ENCODE results near the gene INPP4B. TPM values are rescaled to one million over a fixed set of nuclear protein-coding genes. Genes with fewer than 3 reads are reported as not detected.

Gene INPP4B
- total RNA-seq, 1 experiment from 2014 or later, result 14.3 TPM

GRCh38 chr4:142203505-142203904 is 642.6 kb downstream of the INPP4B start:
- no peak overlapping the region for H3K4me2 ChIP-seq (ENCODE audit: low read length)
- H4K20me1 ChIP-seq (ENCODE audit: insufficient read depth), result no peaks in the 10 kb centered on the region
- H3K9me2 ChIP-seq (ENCODE audit: insufficient read depth), result no peaks in the 10 kb centered on the region
- RAD21 ChIA-PET (ENCODE audit: low non-redundant PET in 1 of 2, low total read pairs in 2 of 2, uncharacterized antibody in 2 of 2, unreplicated experiment in 2 of 2), result no interaction called here
- H3K4me1 ChIP-seq (ENCODE audit: control insufficient read depth in 1 of 2, insufficient read depth in 2 of 2, low read length in 2 of 2), result no peaks in the 10 kb centered on the region
- H3K4me3 ChIP-seq (replicated peaks in 1 of 2; ENCODE audit: low read depth in 1 of 2, low read length in 2 of 2), result no peak overlapping the region
- H2AFZ ChIP-seq (ENCODE audit: low read depth, low read length, poor library complexity, severe bottlenecking), result no peak overlapping the region
- no peaks in the 10 kb centered on the region for H3K79me2 ChIP-seq (ENCODE audit: insufficient read depth, low read length)
- no peak for DNase-seq (ENCODE audit: low read depth, low spot score)
- no peaks in the 10 kb centered on the region for H3K27me3 ChIP-seq (ENCODE audit: insufficient read depth, low read length)
- POLR2A ChIA-PET, result no interaction called here
- H3K36me3 ChIP-seq (ENCODE audit: control insufficient read depth in 1 of 2, insufficient read depth in 2 of 2, low read length in 2 of 2), result no peaks in the 10 kb centered on the region
- intact Hi-C loops (cut with micrococcal nuclease), result no loop called here
- TF ChIP-seq EZH2phosphoT487 (IDR thresholded peaks at IDR 0.05; ENCODE audit: borderline replicate concordance) (no peak), ATF3 (IDR thresholded peaks at IDR 0.05) (no peak)
- H3K27ac ChIP-seq (ENCODE audit: low read depth, low read length), result no peak overlapping the region
- no peak overlapping the region for H3K9ac ChIP-seq (ENCODE audit: low read length)
- no peaks in the 10 kb centered on the region for H3K9me3 ChIP-seq (ENCODE audit: control insufficient read depth in 1 of 2, insufficient read depth in 1 of 2, low read depth in 1 of 2, low read length in 2 of 2)
- CTCF ChIA-PET, result no interaction called here
- BruUV-seq (replicated peaks), result no TSS peak
- ATAC-seq, result no peak

GRCh38 chr4:142202404-142203332 is 643.4 kb downstream of the INPP4B start:
- Histone ChIP-seq H3K27ac (ENCODE audit: low read depth, low read length) (no peak overlapping the region), H3K9ac (ENCODE audit: low read length) (no peak overlapping the region), H4K20me1 (ENCODE audit: insufficient read depth) (no peaks in the 10 kb centered on the region), H3K36me3 (ENCODE audit: control insufficient read depth in 1 of 2, insufficient read depth in 2 of 2, low read length in 2 of 2) (no peaks in the 10 kb centered on the region), H3K4me2 (ENCODE audit: low read length) (no peak overlapping the region), H3K4me3 (replicated peaks in 1 of 2; ENCODE audit: low read depth in 1 of 2, low read length in 2 of 2) (no peak overlapping the region), H3K4me1 (ENCODE audit: control insufficient read depth in 1 of 2, insufficient read depth in 2 of 2, low read length in 2 of 2) (no peaks in the 10 kb centered on the region), H3K9me2 (ENCODE audit: insufficient read depth) (no peaks in the 10 kb centered on the region), H3K9me3 (ENCODE audit: control insufficient read depth in 1 of 2, insufficient read depth in 1 of 2, low read depth in 1 of 2, low read length in 2 of 2) (no peaks in the 10 kb centered on the region), H3K79me2 (ENCODE audit: insufficient read depth, low read length) (no peaks in the 10 kb centered on the region), H3K27me3 (ENCODE audit: insufficient read depth, low read length) (no peaks in the 10 kb centered on the region), H2AFZ (ENCODE audit: low read depth, low read length, poor library complexity, severe bottlenecking) (no peak overlapping the region)
- ChIA-PET POLR2A (no interaction called here), CTCF (no interaction called here), RAD21 (ENCODE audit: low non-redundant PET in 1 of 2, low total read pairs in 2 of 2, uncharacterized antibody in 2 of 2, unreplicated experiment in 2 of 2) (no interaction called here)
- no peak for DNase-seq (ENCODE audit: low read depth, low spot score)
- intact Hi-C loops (cut with micrococcal nuclease), result no loop called here
- BruUV-seq (replicated peaks), result no TSS peak
- ATAC-seq, result no peak
- TF ChIP-seq REST (IDR thresholded peaks at IDR 0.05; ENCODE audit: low read depth) (no peak), SRF (IDR thresholded peaks at IDR 0.05; ENCODE audit: low read depth) (no peak), POLR2A (IDR thresholded peaks at IDR 0.05; ENCODE audit: borderline replicate concordance, extremely low read depth, insufficient read depth, insufficient read length) (no peak), YY1 (IDR thresholded peaks at IDR 0.05; ENCODE audit: extremely low read depth, insufficient replicate concordance, low read depth, low read length) (no peak), CBX3 (IDR thresholded peaks at IDR 0.05; ENCODE audit: low read depth) (no peak), MAX (IDR thresholded peaks at IDR 0.05) (no peak), ZFX (IDR thresholded peaks at IDR 0.05) (no peak), ATF3 (IDR thresholded peaks at IDR 0.05) (no peak), JUND (IDR thresholded peaks at IDR 0.05) (no peak), SIN3A (IDR thresholded peaks at IDR 0.05; ENCODE audit: low read depth) (no peak), TCF7L2 (IDR thresholded peaks at IDR 0.05; ENCODE audit: borderline replicate concordance, extremely low read depth, insufficient read depth, insufficient read length) (no peak), CTCF (IDR thresholded peaks at IDR 0.05 in 2 of 3, conservative IDR thresholded peaks at IDR 0.05 in 1 of 3; ENCODE audit: borderline replicate concordance in 1 of 3, insufficient read depth in 1 of 3, low read depth in 2 of 3, low read length in 2 of 3) (no peak)
